Panc1 (cell line): ENCODE measurements around the gene ZFYVE21. TPM values are rescaled to one million over a fixed set of nuclear protein-coding genes. Genes with fewer than 3 reads are reported as not detected.

Experiments
- ATAC-seq: fragments of 200-7000 bp; cut with Tn5 transposase; 2 replicates; pipeline ENCODE4 v1.9.1; 2020; ENCODE audit warnings: mild to moderate bottlenecking, moderate library complexity
- BruUV-seq: library from RNA; stranded (reverse); fragments of 400-500 nt; replicated peaks from 2 replicates; lab custom pipeline; 2021; lab: Mats Ljungman, UMichigan
- CTCF ChIA-PET: fragments of 300-600 bp; sonication (Branson Sonifier 250); formaldehyde crosslinking; loops from one replicate; lab custom pipeline; 2022; ENCODE audit warnings: antibody characterized with exemption; lab: Charles Lee
- POLR2A ChIA-PET: fragments of 300-600 bp; sonication (Branson Sonifier 250); formaldehyde crosslinking; loops from one replicate; lab custom pipeline; 2022; ENCODE audit warnings: antibody characterized with exemption; lab: Charles Lee
- DNase-seq: peaks from one replicate; pipeline ENCODE4 v3.0.0-alpha.2; 2010; ENCODE audit warnings: low read depth, low spot score
- H3K27ac ChIP-seq: 2 replicates; pipeline ENCODE4 v1.5.1; 2011; ENCODE audit warnings: mild to moderate bottlenecking, low read length, inconsistent platforms
- H3K27me3 ChIP-seq: fragments of 200-500 bp; sonication (Bioruptor generic); 2 replicates; pipeline ENCODE4 v1.6.0; 2014; ENCODE audit warnings: low read length, inconsistent platforms; ENCODE audit not compliant: control insufficient read depth, insufficient read depth
- H3K36me3 ChIP-seq: fragments of 200-500 bp; sonication (Bioruptor generic); 2 replicates; pipeline ENCODE4 v1.5.1; 2014; ENCODE audit warnings: inconsistent platforms, mild to moderate bottlenecking, low read length, moderate library complexity; ENCODE audit not compliant: control insufficient read depth, insufficient read depth
- H3K4me1 ChIP-seq: 2 replicates; pipeline ENCODE4 v1.5.1; 2011; ENCODE audit warnings: inconsistent platforms, mild to moderate bottlenecking, low read length, moderate library complexity; ENCODE audit not compliant: control insufficient read depth, insufficient read depth
- H3K4me3 ChIP-seq, 2 experiments: 2 replicates each; pipeline ENCODE4 v1.5.1; 2011 to 2012; ENCODE audit warnings: low read depth in 2 of 2, low read length in 2 of 2, mild to moderate bottlenecking in 2 of 2, inconsistent platforms in 1 of 2, moderate library complexity in 1 of 2
- H3K9me3 ChIP-seq: fragments of 200-500 bp; sonication (Bioruptor generic); 2 replicates; pipeline ENCODE4 v1.5.1; 2014; ENCODE audit warnings: low read depth, mild to moderate bottlenecking, inconsistent platforms, low read length, moderate library complexity; ENCODE audit not compliant: control insufficient read depth, insufficient read depth
- CTCF ChIP-seq: fragments of 450-650 bp; IDR thresholded peaks from 2 replicates; pipeline ENCODE4 v1.5.1; 2017; ENCODE audit warnings: mild to moderate bottlenecking
- POLR2AphosphoS5 ChIP-seq: IDR thresholded peaks from 2 replicates; pipeline ENCODE4 v1.6.1; 2012; ENCODE audit warnings: mild to moderate bottlenecking, low read depth, low read length, moderate library complexity
- REST ChIP-seq, 2 experiments: IDR thresholded peaks; 2 replicates each; pipeline ENCODE4 v1.6.1; 2011 to 2012; ENCODE audit warnings: low read depth in 2 of 2, control low read depth in 1 of 2, low read length in 1 of 2, mild to moderate bottlenecking in 1 of 2, moderate library complexity in 1 of 2; ENCODE audit not compliant: insufficient read depth in 1 of 2
- SIN3A ChIP-seq: IDR thresholded peaks from 2 replicates; pipeline ENCODE4 v1.6.1; 2012; ENCODE audit warnings: low read depth, mild to moderate bottlenecking, low read length, moderate library complexity, borderline replicate concordance; ENCODE audit not compliant: insufficient read depth
- TCF7L2 ChIP-seq: IDR thresholded peaks from 2 replicates; pipeline ENCODE4 v1.6.1; 2011; ENCODE audit warnings: mild to moderate bottlenecking, low read depth, low read length, inconsistent platforms
- in situ Hi-C: cut with HindIII; loops from 2 replicates; pipeline ENCODE4 v1.10.0; 2016; ENCODE audit warnings: low sequenced_read_pairs, low pct_unique_long_range_greater_than_20kb
- intact Hi-C: fragments of 100-400 bp; cut with micrococcal nuclease; formaldehyde crosslinking; loops from one replicate; pipeline ENCODE4 v1.10.0; 2022; ENCODE audit not compliant: unreplicated experiment
- total RNA-seq: library from RNA; stranded (reverse); gene quantifications from one replicate; pipeline ENCODE4 v1.2.1, GENCODE V29; 2021; ENCODE audit not compliant: unreplicated experiment

ZFYVE21 gene
- total RNA-seq, 1 experiment from 2014 or later: 41.8 TPM

DNA sequence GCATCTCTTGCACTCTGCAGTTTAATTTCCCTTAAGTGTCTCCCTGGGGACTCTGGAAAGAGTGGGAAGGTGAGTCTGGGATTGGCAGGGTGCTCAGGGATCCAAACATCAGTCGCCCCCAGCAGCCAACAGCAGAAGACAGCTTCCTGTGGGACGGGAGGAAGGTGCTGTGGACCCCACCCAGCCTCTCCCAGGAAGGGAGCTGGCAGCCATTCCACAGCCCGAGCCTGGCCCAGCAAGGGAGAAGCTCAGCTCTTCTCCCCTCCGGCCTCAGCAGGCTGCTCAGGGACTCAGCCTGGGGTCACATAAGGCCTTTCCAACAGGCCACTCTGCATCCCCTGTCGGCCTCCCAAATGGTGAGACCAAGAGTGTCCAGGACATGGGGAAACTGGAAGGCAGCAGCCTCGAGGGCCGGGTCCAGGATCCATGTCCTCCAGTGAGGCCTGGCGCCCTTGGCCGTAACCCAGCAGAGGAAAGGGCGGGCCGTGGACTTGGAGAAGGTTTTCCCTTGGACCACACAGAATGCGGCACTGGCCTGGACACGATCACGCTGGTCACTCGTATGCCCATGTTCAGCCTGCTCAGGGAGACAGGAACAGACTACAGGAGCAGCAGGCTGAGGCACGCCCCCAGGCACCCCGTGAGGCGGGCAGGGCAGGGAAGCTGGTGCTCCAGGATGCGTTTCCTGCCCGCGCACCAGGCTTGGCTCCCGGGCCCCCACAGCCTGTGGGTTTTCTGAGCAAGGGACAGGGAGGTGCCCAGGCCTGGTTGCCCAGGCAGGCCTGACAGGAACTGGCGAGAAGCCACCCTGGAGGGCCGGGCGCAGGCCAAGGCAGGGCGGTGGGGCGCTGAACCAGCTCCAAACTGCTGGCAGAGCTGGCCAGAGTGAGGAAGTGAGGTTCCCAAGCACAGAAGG is 3.8 kb upstream of the ZFYVE21 start:
- ChIA-PET POLR2A (interaction anchor here (0.5 kb wide), 1 partner anchor 108 kb away, joined by 4 read pairs; no protein-coding TSS in a partner anchor), CTCF (no interaction called here)
- intact Hi-C loops: no loop called here
- H3K27ac ChIP-seq: no peak overlapping the region
- no peaks in the 10 kb centered on the region; the same call in 1 of the 2 replicates for H3K36me3 ChIP-seq
- no peak for ATAC-seq
- in situ Hi-C loops: no loop called here
- TF ChIP-seq SIN3A (no peak), TCF7L2 (no peak), REST (IDR thresholded peaks at IDR 0.05; ENCODE audit: insufficient read depth in 1 of 2, low read depth in 2 of 2, low read length in 1 of 2) (no peak), CTCF (no peak), POLR2AphosphoS5 (no peak)
- H3K27me3 ChIP-seq: no peaks in the 10 kb centered on the region
- H3K4me1 ChIP-seq: peaks cover 7% of the 10 kb centered on the region; the same call in 1 of the 2 replicates
- no peak overlapping the region for H3K4me3 ChIP-seq
- H3K9me3 ChIP-seq: no peaks in the 10 kb centered on the region
- no peak for DNase-seq
- no TSS peak for BruUV-seq

- H3K27ac ChIP-seq: no peak overlapping the region
- ChIA-PET CTCF (no interaction called here), POLR2A (no interaction called here)
- H3K4me1 ChIP-seq: peaks cover 12% of the 10 kb centered on the region
- no peak for ATAC-seq
- H3K4me3 ChIP-seq: no peak overlapping the region
- H3K9me3 ChIP-seq: no peaks in the 10 kb centered on the region
- in situ Hi-C loops (no loop called here), intact Hi-C loops (no loop called here)
- no peaks in the 10 kb centered on the region for H3K27me3 ChIP-seq
- no peak for DNase-seq
- no peaks in the 10 kb centered on the region; the same call in 1 of the 2 replicates for H3K36me3 ChIP-seq
- TF ChIP-seq REST (IDR thresholded peaks at IDR 0.05; ENCODE audit: insufficient read depth in 1 of 2, low read depth in 2 of 2, low read length in 1 of 2) (no peak), POLR2AphosphoS5 (no peak), CTCF (no peak), TCF7L2 (no peak), SIN3A (no peak)
- BruUV-seq: no TSS peak
Observed at GRCh38 chr14:103712633-103713247, 2.9 kb upstream of the ZFYVE21 start.
